Gastrocnemius medialis (tissue), 4 donors: ENCODE results near the gene TGM2. TPM values are rescaled to one million over a fixed set of nuclear protein-coding genes. Genes with fewer than 3 reads are reported as not detected.

ENCODE experiments used
- ATAC-seq, 2 donors: fragments of 150-250 bp; one replicate each; pipeline ENCODE4 v1.9.1; 2016
- DNase-seq, 2 donors: peaks; one replicate each; pipeline ENCODE4 v3.0.0-alpha.2; 2019
- H3K27ac ChIP-seq, 4 donors: fragments of 200-600 bp; sonication (generic); 1 replicate in 1 of 4; 2 replicates in 3 of 4; pipeline ENCODE4 v1.5.1; 2016 to 2018; ENCODE audit warnings: mild to moderate bottlenecking in 2 of 4, moderate library complexity in 1 of 4
- H3K27me3 ChIP-seq, 3 donors: fragments of 200-600 bp; sonication (generic) in 2 of 3; 1 replicate in 1 of 3; 2 replicates in 2 of 3; pipeline versions ENCODE4 v1.5.1 to v1.6.0; 2016 to 2019; ENCODE audit warnings: mild to moderate bottlenecking in 1 of 3, moderate library complexity in 1 of 3
- H3K36me3 ChIP-seq, 2 donors: fragments of 200-600 bp; sonication (generic) in 1 of 2; one replicate each; pipeline ENCODE4 v1.5.1; 2017 to 2018
- H3K4me1 ChIP-seq, 2 donors: fragments of 200-600 bp; sonication (generic) in 1 of 2; one replicate each; pipeline ENCODE4 v1.5.1; 2016 to 2017; ENCODE audit warnings: mild to moderate bottlenecking in 2 of 2
- H3K4me3 ChIP-seq, 4 donors: fragments of 200-600 bp; sonication (generic) in 3 of 4; 1 replicate in 1 of 4; 2 replicates in 3 of 4; pipeline ENCODE4 v1.5.1; 2016 to 2019; ENCODE audit warnings: mild to moderate bottlenecking in 2 of 4
- H3K9me3 ChIP-seq, 3 donors: fragments of 200-600 bp; sonication (generic) in 2 of 3; 1 replicate in 1 of 3; 2 replicates in 2 of 3; pipeline ENCODE4 v1.5.1; 2016 to 2019
- CTCF ChIP-seq, 5 experiments: fragments of 450-650 bp in 3 of 5; fragments of 200-600 bp in 2 of 5; sonication (generic) in 2 of 5; IDR thresholded peaks in 4 of 5; conservative IDR thresholded peaks in 1 of 5; 1 replicate in 4 of 5; 2 replicates in 1 of 5; pipeline ENCODE4 v1.5.1; 2016 to 2019; ENCODE audit warnings: antibody characterized with exemption in 5 of 5, mild to moderate bottlenecking in 3 of 5, moderate library complexity in 3 of 5
- POLR2A ChIP-seq, 2 donors: fragments of 450-650 bp; IDR thresholded peaks; one replicate each; pipeline ENCODE4 v1.6.1; 2017; ENCODE audit warnings: antibody characterized with exemption in 2 of 2, mild to moderate bottlenecking in 2 of 2, moderate library complexity in 2 of 2
- in situ Hi-C, 4 donors: fragments of 200-750 bp; cut with MboI; loops; one replicate each; pipeline versions ENCODE4 v1.15.0 to v1.8.0; 2017; ENCODE audit warnings: low sequenced_read_pairs in 4 of 4
- intact Hi-C: fragments of 100-400 bp; cut with DNase I; formaldehyde crosslinking; loops from one replicate; pipeline ENCODE4 v1.15.1; 2023; ENCODE audit warnings: low total_unique reads
- total RNA-seq, 4 donors: library from RNA; depleted of rRNA; stranded (reverse); fragments of >200 nt; gene quantifications; one replicate each; pipeline versions ENCODE4 v1.1.0 to v1.2.3, GENCODE V29; 2016

The TGM2 gene
- total RNA-seq, 4 donors from 2014 or later, result 12.8 to 152 (median 58.4) TPM

- Histone ChIP-seq H3K27me3 (no peaks in the 10 kb centered on the region), H3K4me1 (peaks cover 7 to 11% of the 10 kb centered on the region in 2 donors), H3K36me3 (no peaks in the 10 kb centered on the region), H3K4me3 (no peak overlapping the region), H3K9me3 (no peaks in the 10 kb centered on the region), H3K27ac (no peak overlapping the region)
- TF ChIP-seq CTCF (IDR thresholded peaks at IDR 0.05 in 4 of 5, conservative IDR thresholded peaks at IDR 0.05 in 1 of 5), result no peak
- no peak for TF ChIP-seq POLR2A (IDR thresholded peaks at IDR 0.05)
- intact Hi-C loops (no loop called here), in situ Hi-C loops (loop anchor here in 3 of 4 donors (25.0 kb wide), 1 partner anchor 646 kb away; no protein-coding TSS in a partner anchor)
- ATAC-seq, result no peak
- DNase-seq, result no peak
These were observed 43.5 kb upstream of the TGM2 start for GRCh38 chr20:38208523-38208922.

GRCh38 chr20:38208088-38208487, 43.0 kb upstream of the TGM2 start:
- H3K4me1 ChIP-seq, result peaks cover 7 to 11% of the 10 kb centered on the region in 2 donors
- no peaks in the 10 kb centered on the region for H3K9me3 ChIP-seq
- no peak for TF ChIP-seq POLR2A (IDR thresholded peaks at IDR 0.05)
- TF ChIP-seq CTCF (IDR thresholded peaks at IDR 0.05 in 4 of 5, conservative IDR thresholded peaks at IDR 0.05 in 1 of 5), result no peak
- ATAC-seq, result no peak
- intact Hi-C loops, result no loop called here
- no peaks in the 10 kb centered on the region for H3K36me3 ChIP-seq
- no peak overlapping the region for H3K27ac ChIP-seq
- in situ Hi-C loops, result loop anchor here in 3 of 4 donors (25.0 kb wide), 1 partner anchor 646 kb away; no protein-coding TSS in a partner anchor
- H3K27me3 ChIP-seq, result no peaks in the 10 kb centered on the region
- DNase-seq, result no peak
- H3K4me3 ChIP-seq, result no peak overlapping the region

GRCh38 chr20:38207621-38208020, 42.6 kb upstream of the TGM2 start:
- in situ Hi-C loops, result loop anchor here in 3 of 4 donors (25.0 kb wide), 1 partner anchor 645 kb away; no protein-coding TSS in a partner anchor
- ATAC-seq, result no peak
- intact Hi-C loops, result no loop called here

GRCh38 chr20:38205001-38205400, 39.9 kb upstream of the TGM2 start:
- DNase-seq (no peak), ATAC-seq (no peak)
- intact Hi-C loops, result no loop called here
- in situ Hi-C loops, result loop anchor here in 3 of 4 donors (25.0 kb wide), 1 partner anchor 643 kb away; no protein-coding TSS in a partner anchor
- Histone ChIP-seq H3K4me3 (no peak overlapping the region), H3K36me3 (no peaks in the 10 kb centered on the region), H3K27ac (no peak overlapping the region), H3K4me1 (no peaks in the 10 kb centered on the region), H3K27me3 (no peaks in the 10 kb centered on the region), H3K9me3 (no peaks in the 10 kb centered on the region)
- no peak for TF ChIP-seq CTCF (IDR thresholded peaks at IDR 0.05 in 4 of 5, conservative IDR thresholded peaks at IDR 0.05 in 1 of 5)
- no peak for TF ChIP-seq POLR2A (IDR thresholded peaks at IDR 0.05)

More at GRCh38 chr20:38207621-38208020, 42.6 kb upstream of the TGM2 start:
- Histone ChIP-seq H3K27me3 (no peaks in the 10 kb centered on the region), H3K9me3 (no peaks in the 10 kb centered on the region), H3K4me1 (peaks cover 7 to 11% of the 10 kb centered on the region in 2 donors), H3K4me3 (no peak overlapping the region), H3K36me3 (no peaks in the 10 kb centered on the region), H3K27ac (no peak overlapping the region)
- no peak for DNase-seq
- TF ChIP-seq CTCF (IDR thresholded peaks at IDR 0.05 in 4 of 5, conservative IDR thresholded peaks at IDR 0.05 in 1 of 5) (no peak), POLR2A (IDR thresholded peaks at IDR 0.05) (no peak)

- DNase-seq (no peak), ATAC-seq (no peak)
- intact Hi-C loops (no loop called here), in situ Hi-C loops (loop anchor here in 3 of 4 donors (25.0 kb wide), 1 partner anchor 642 kb away; no protein-coding TSS in a partner anchor)
- H3K27me3 ChIP-seq, result no peaks in the 10 kb centered on the region
- no peak overlapping the region for H3K27ac ChIP-seq
- no peak for TF ChIP-seq CTCF (IDR thresholded peaks at IDR 0.05 in 4 of 5, conservative IDR thresholded peaks at IDR 0.05 in 1 of 5)
- TF ChIP-seq POLR2A (IDR thresholded peaks at IDR 0.05), result no peak
- H3K4me1 ChIP-seq, result no peaks in the 10 kb centered on the region
- no peaks in the 10 kb centered on the region for H3K9me3 ChIP-seq
- H3K4me3 ChIP-seq, result no peak overlapping the region
- H3K36me3 ChIP-seq, result no peaks in the 10 kb centered on the region
These were observed 38.9 kb upstream of the TGM2 start for GRCh38 chr20:38203981-38204357.
